IMR-90 (cell line): ENCODE measurements around the gene P2RX5.
"Not testable (repeated sequence)": the region's sequence is repeated elsewhere in the genome, so short reads cannot be mapped to it uniquely, and the experiment has no call there.

Experiments used
- MXI1 ChIP-seq: IDR thresholded peaks from 2 replicates; pipeline ENCODE4 v1.6.1; 2012; ENCODE audit warnings: low read depth, mild to moderate bottlenecking, low read length, moderate library complexity, borderline replicate concordance
- POLR2A ChIP-seq: IDR thresholded peaks from 2 replicates; pipeline ENCODE4 v1.6.1; 2012; ENCODE audit warnings: mild to moderate bottlenecking, low read depth, low read length
- RCOR1 ChIP-seq: IDR thresholded peaks from 2 replicates; pipeline ENCODE4 v1.6.1; 2012; ENCODE audit warnings: mild to moderate bottlenecking, low read length, improper control_type of control experiment; ENCODE audit not compliant: insufficient replicate concordance
- RFX5 ChIP-seq: IDR thresholded peaks from 2 replicates; pipeline ENCODE4 v1.8.0; 2012; ENCODE audit warnings: low read depth, mild to moderate bottlenecking, low read length, moderate library complexity
- SMC3 ChIP-seq: fragments of 150-350 bp; IDR thresholded peaks from 2 replicates; pipeline ENCODE4 v1.6.1; 2016; ENCODE audit warnings: low read depth, mild to moderate bottlenecking, antibody characterized with exemption, low read length, moderate library complexity
- TF ChIP-seq, protein P1 (sequence below): conservative IDR thresholded peaks from 2 replicates; pipeline ENCODE4 v1.5.1; 2012; ENCODE audit warnings: mild to moderate bottlenecking, low read depth, low read length, improper control_type of control experiment

DNA sequence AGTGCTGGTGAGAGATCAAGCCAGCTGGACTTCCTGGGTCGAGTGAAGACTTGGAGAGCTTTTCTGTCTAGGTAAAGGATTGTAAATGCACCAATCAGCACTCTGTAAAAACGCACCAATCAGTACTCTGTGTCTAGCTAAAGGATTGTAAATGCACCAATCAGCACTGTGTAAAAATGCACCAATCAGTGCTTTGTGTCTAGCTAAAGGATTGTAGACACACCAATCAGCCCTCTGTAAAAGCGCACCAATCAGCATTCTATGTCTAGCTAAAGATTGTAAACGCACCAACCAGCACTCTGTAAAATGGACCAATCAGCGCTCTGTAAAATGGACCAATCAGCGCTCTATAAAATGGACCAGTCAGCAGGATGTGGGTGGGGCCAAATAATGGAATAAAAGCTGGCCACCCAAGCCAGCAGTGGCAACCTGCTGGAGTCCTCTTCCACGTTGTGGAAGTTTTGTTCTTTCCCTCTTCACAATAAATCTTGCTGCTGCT lies 6.1 kb upstream of the P2RX5 start:
- not testable (repeated sequence) for TF ChIP-seq POLR2A, MXI1, SMC3, RFX5, RCOR1
- TF ChIP-seq, protein P1, sequence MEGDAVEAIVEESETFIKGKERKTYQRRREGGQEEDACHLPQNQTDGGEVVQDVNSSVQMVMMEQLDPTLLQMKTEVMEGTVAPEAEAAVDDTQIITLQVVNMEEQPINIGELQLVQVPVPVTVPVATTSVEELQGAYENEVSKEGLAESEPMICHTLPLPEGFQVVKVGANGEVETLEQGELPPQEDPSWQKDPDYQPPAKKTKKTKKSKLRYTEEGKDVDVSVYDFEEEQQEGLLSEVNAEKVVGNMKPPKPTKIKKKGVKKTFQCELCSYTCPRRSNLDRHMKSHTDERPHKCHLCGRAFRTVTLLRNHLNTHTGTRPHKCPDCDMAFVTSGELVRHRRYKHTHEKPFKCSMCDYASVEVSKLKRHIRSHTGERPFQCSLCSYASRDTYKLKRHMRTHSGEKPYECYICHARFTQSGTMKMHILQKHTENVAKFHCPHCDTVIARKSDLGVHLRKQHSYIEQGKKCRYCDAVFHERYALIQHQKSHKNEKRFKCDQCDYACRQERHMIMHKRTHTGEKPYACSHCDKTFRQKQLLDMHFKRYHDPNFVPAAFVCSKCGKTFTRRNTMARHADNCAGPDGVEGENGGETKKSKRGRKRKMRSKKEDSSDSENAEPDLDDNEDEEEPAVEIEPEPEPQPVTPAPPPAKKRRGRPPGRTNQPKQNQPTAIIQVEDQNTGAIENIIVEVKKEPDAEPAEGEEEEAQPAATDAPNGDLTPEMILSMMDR: not testable (repeated sequence)
